ENCODE measurements around the gene SRP14. TPM values are rescaled to one million over a fixed set of nuclear protein-coding genes. Genes with fewer than 3 reads are reported as not detected.

SRP14 gene
- total RNA-seq, 2 donors from 2014 or later = 174 to 197 TPM

DNA sequence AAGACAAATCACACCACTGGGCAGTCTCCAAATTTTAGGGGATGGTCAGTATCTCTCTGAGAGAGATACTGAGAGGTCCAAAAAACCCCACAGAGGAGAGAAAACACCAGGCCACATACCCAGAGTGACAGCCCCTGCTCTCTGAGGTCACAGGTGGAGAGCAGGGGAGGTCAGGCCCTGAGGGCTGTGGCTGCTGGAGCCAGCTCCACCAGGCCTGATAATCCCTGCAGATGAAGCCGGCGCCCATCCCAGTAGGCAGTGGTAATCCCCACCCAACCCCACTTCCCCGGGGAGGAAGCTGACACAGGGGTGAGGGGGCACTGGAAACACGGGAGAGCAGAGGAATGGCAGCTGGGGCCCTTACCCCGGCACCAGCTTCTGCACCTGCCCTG, 31.2 kb upstream of the SRP14 start:
- ATAC-seq = no peak
- DNase-seq = no peak
- intact Hi-C loops (cut with DNase I) = no loop called here

DNA sequence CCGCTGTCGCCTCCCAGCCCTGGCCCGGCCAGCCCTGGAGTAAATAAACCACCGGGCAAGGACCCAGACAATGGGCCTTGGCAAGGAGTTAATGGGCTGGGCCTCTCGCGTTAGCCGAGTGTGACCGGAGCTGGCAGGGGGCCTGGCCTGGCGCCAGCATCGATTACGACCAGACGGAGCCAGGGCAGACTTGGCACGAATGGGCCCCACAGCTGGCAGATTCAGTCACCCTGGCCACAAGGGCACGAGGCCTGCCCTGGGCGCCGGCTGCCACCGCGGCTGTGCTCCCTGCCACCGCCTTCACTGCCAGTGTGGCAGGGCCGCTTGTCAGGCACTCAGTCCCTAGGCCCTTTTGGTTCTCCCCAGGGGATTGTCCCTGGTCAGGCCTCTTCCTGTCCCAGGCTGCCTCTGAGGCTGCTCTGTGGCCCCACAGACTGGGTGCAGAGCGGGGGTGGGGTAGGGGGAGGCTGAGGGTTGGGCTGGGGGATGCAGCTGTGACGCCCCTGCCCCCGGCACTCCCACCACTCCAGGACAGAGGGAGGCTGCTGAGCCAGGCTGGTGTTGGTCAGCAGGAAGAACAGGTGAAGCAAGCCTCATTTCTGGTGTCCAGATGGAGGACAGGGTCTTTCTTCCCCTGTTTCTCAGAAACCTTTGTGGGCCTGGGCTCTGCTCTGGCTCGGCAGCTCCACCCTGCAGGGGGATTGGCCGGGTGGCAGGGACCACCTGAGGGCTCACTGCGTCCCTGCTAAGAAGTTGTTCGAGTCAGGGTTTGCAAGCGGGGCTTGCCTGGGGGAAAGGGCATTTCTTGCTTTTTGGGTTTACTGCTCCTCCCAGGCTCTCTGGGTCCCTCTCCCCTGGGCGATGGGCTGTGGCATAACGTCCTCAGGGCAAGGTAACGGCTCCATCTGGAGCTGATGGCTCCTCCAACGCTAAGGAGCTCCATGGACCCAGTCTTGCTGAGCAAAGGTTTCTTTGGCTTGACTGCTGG, 30.5 kb upstream of the SRP14 start:
- DNase-seq = peak; percentile 93
- peak; percentile 93 to 97 for ATAC-seq
- intact Hi-C loops (cut with DNase I) = loop anchor here in 1 of 2 donors (5.0 kb wide), 1 partner anchor 33 kb away; no protein-coding TSS in a partner anchor

DNA sequence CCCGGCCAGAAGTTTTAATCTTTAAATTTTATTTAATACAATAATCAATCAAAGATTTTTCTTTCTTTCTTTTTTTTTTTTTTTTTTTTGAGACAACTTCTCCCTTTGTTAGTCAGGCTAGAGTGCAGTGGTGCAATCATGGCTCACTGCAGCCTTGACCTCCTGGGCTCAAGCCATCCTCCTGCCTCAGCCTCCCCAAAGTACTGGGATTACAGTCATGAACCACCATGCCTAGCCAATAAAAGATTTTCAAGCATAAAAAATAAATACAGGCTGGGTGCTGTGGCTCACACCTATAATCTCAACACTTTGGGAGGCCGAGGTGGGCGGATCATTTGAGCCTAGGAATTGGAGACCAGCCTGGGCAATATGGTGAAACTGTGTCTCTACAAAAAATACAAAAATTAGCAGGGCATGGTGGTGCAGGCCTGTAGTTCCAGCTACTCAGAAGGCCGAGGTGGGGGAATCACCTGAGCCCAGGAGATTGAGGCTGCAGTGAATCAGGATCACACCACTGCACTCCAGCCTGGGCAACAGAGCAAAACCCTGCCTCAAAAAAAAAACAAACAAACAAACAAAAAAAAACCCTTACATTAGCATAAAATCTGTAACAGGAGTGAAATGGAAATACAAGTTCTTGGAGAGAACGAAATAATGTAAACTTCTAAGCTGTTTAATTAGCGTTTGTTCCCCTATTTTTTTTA, 29.1 kb upstream of the SRP14 start:
- no peak for ATAC-seq
- DNase-seq = no peak
- intact Hi-C loops (cut with DNase I) = loop anchor here in 1 of 2 donors (5.0 kb wide), 1 partner anchor 34 kb away; no protein-coding TSS in a partner anchor

- intact Hi-C loops (cut with DNase I) = loop anchor here in 1 of 2 donors (5.0 kb wide), 1 partner anchor 36 kb away; no protein-coding TSS in a partner anchor
- ATAC-seq = no peak
- no peak for DNase-seq
Observed at GRCh38 chr15:40066589-40066988, 27.6 kb upstream of the SRP14 start.

GRCh38 chr15:40065166-40065565, 26.2 kb upstream of the SRP14 start:
- no peak for ATAC-seq
- no peak for DNase-seq
- intact Hi-C loops (cut with DNase I) = loop anchor here in 1 of 2 donors (5.0 kb wide), 1 partner anchor 37 kb away; no protein-coding TSS in a partner anchor

GRCh38 chr15:40064231-40064894, 25.4 kb upstream of the SRP14 start:
- intact Hi-C loops (cut with DNase I) = loop anchor here in 1 of 2 donors (5.0 kb wide), 1 partner anchor 93 kb away; no protein-coding TSS in a partner anchor
- ATAC-seq (no peak), DNase-seq (no peak)

DNA sequence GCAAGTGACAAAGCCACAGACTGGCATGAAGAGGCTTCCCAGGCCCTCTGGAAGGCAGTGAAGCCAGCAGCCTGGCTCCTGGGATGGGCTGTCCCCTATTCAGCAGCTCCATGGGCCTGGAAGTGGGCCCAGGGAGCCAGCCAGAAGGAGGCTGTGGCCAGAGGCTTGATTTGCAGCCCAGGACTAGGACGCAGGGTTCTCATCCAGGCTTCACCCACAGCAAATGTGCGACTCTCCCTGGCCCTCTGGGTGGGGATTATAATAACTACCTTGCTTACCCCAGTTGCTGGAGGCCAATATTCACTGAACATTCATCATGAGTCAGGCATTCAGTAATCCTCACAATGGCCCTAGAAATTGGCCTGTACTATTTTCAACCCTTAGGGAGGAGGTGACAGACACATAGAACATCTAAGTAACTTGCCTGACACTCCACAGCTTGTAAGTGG, 24.6 kb upstream of the SRP14 start:
- DNase-seq (no peak), ATAC-seq (peak; percentile 46 to 73)
- intact Hi-C loops (cut with DNase I) = loop anchor here in 1 of 2 donors (5.0 kb wide), 1 partner anchor 94 kb away; no protein-coding TSS in a partner anchor

GRCh38 chr15:40062816-40063562, 24.0 kb upstream of the SRP14 start:
- peak in 1 of 2 donors; percentile 32 for ATAC-seq
- intact Hi-C loops (cut with DNase I) = loop anchor here in 1 of 2 donors (5.0 kb wide), 1 partner anchor 94 kb away; no protein-coding TSS in a partner anchor
- no peak for DNase-seq

GRCh38 chr15:40061212-40061901, 22.4 kb upstream of the SRP14 start:
- DNase-seq (no peak), ATAC-seq (no peak)
- intact Hi-C loops (cut with DNase I) = loop anchor here in 1 of 2 donors (5.0 kb wide), 1 partner anchor 96 kb away; no protein-coding TSS in a partner anchor

GRCh38 chr15:40060236-40060961, 21.4 kb upstream of the SRP14 start:
- no peak for DNase-seq
- intact Hi-C loops (cut with DNase I) = loop anchor here in 1 of 2 donors (5.0 kb wide), 1 partner anchor 97 kb away; no protein-coding TSS in a partner anchor
- ATAC-seq = no peak

GRCh38 chr15:40059821-40060220, 20.8 kb upstream of the SRP14 start:
- ATAC-seq (no peak), DNase-seq (no peak)
- intact Hi-C loops (cut with DNase I) = loop anchor here in 1 of 2 donors (5.0 kb wide), 1 partner anchor 97 kb away; no protein-coding TSS in a partner anchor

- DNase-seq = no peak
- no peak for ATAC-seq
- intact Hi-C loops (cut with DNase I) = no loop called here
Observed at GRCh38 chr15:40058476-40059140, 19.6 kb upstream of the SRP14 start.

DNA sequence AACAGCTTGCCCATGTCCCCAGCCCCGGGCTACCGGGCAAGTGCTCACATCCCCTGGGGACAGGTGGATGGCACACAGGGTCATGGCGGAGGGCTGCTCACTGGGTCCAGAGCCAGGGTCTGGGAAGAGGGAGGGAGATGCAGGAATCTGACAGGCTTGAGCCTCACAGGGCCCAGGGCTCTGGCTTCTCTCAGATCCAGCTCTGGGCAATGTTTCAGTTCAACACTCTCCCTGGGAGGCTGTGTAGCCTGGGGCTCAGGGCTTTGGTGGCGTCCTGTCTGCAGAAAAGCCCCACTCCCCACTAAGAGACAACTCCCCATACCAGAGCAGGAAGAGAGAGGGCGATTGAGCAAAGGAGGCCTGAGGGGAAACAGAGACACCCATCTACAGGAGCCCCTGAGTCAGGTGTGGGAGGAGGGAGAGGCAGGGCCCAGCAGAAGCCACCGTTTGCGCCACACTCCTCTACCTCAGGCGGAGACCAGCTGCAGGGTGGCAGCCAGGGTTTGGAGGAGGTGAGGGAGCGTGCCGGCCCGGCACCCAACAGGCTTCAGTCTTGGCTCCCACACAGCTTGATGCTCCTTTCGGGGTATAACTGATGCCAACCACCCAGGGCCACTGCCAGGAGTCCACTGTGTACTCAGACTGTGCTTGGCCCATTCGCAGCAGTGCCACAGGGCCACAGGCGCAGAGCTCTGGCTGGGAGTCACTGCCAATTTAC, 16.8 kb upstream of the SRP14 start:
- intact Hi-C loops (cut with DNase I) = no loop called here
- peak; percentile 55 for DNase-seq
- peak; percentile 74 to 79 for ATAC-seq

DNA sequence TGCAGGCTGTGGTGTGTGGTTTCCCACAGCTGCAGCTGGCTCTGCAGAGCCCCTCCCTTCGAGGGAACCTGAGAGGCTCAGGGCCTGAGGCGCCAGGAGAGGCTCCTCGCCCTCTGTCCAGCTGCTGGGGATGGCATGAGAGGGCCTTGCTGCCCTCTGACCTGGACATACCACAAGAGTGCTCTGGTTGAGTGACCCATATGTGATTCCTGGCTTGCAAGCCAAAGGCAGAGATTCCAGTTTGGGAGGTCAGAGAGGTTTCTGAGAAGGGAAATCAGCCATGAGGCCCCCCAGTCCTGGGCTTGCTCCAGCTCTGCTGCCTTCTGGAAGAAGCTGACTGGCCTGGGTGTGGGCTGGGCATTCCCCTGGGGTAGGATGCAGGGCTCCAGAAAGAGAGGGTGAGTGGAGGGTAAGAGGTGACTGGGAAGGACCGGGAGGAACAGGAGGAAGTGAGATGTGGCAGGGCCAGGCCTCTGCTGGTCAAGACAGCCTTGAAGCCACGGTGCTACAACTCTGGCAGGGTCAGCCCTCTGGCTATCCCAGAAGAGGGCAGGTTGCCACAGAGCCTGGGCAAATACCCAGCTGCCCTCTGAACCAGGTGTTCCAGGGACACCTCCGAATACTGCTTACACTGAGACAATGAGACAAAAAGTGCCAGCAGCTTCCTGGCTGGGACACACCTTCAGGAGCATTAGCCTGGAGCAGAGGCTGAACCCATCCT, 16.0 kb upstream of the SRP14 start:
- intact Hi-C loops (cut with DNase I) = no loop called here
- peak; percentile 4 to 13 for ATAC-seq
- no peak for DNase-seq

GRCh38 chr15:40054605-40054854, 15.5 kb upstream of the SRP14 start:
- DNase-seq (no peak), ATAC-seq (no peak)

More at GRCh38 chr15:40054605-40054854, 15.5 kb upstream of the SRP14 start:
- intact Hi-C loops (cut with DNase I) = no loop called here

All from left cardiac atrium (tissue), 4 donors.